Neural cell (in vitro differentiated cells): ENCODE data around the gene SLC12A8. TPM values are rescaled to one million over a fixed set of nuclear protein-coding genes. Genes with fewer than 3 reads are reported as not detected.

Experiments used
- H2AFZ ChIP-seq: fragments of 200-600, 300-800 bp; sonication (generic), shearing (Covaris generic); 2 replicates; pipeline ENCODE4 v1.6.0; 2014; ENCODE audit warnings: low read depth, mild to moderate bottlenecking, antibody characterized with exemption, low read length, moderate library complexity
- H3F3A ChIP-seq: fragments of 200-600 bp; shearing (Covaris generic); 2 replicates; pipeline ENCODE4 v1.6.1; 2016; ENCODE audit warnings: mild to moderate bottlenecking, moderate library complexity, mixed read lengths, antibody characterized with exemption, low read length; ENCODE audit not compliant: insufficient read depth, poor library complexity, severe bottlenecking
- H3K27ac ChIP-seq: fragments of 200-600, 300-800 bp; sonication (generic), shearing (Covaris generic); 2 replicates; pipeline ENCODE4 v1.5.1; 2014; ENCODE audit warnings: mild to moderate bottlenecking, low read length, moderate library complexity
- H3K27me3 ChIP-seq: fragments of 300-800, 200-600 bp; sonication (generic), shearing (Covaris generic); 2 replicates; pipeline ENCODE4 v1.6.0; 2014; ENCODE audit warnings: mild to moderate bottlenecking, low read depth, low read length, moderate library complexity; ENCODE audit not compliant: insufficient read depth
- H3K36me3 ChIP-seq: fragments of 300-800, 200-600 bp; sonication (generic), shearing (Covaris generic); 2 replicates; pipeline ENCODE4 v1.5.1; 2014; ENCODE audit warnings: mild to moderate bottlenecking, antibody characterized with exemption, low read length, moderate library complexity; ENCODE audit not compliant: insufficient read depth
- H3K4me2 ChIP-seq: fragments of 300-800, 200-600 bp; sonication (generic), shearing (Covaris generic); 2 replicates; pipeline ENCODE4 v1.6.0; 2014; ENCODE audit warnings: mild to moderate bottlenecking, low read length
- H3K4me3 ChIP-seq: fragments of 300-800, 200-600 bp; sonication (generic), shearing (Covaris generic); 2 replicates; pipeline ENCODE4 v1.5.1; 2014; ENCODE audit warnings: mild to moderate bottlenecking, low read length, moderate library complexity
- H3K79me2 ChIP-seq: fragments of 200-600 bp; shearing (Covaris generic); replicated peaks from 2 replicates; pipeline ENCODE4 v1.6.0; 2014; ENCODE audit warnings: mild to moderate bottlenecking, low read length, moderate library complexity; ENCODE audit not compliant: insufficient read depth
- H3K9ac ChIP-seq: fragments of 300-800, 200-600 bp; sonication (generic), shearing (Covaris generic); 2 replicates; pipeline ENCODE4 v1.6.1; 2016; ENCODE audit warnings: mild to moderate bottlenecking, low read length, mixed read lengths
- H3K9me2 ChIP-seq: fragments of 200-600 bp; shearing (Covaris generic); 2 replicates; pipeline ENCODE4 v1.6.1; 2016; ENCODE audit warnings: mild to moderate bottlenecking, low read length, mixed read lengths; ENCODE audit not compliant: insufficient read depth
- H3K9me3 ChIP-seq: fragments of 200-600, 300-800 bp; sonication (generic), shearing (Covaris generic); 2 replicates; pipeline ENCODE4 v1.6.1; 2016; ENCODE audit warnings: mild to moderate bottlenecking, mixed run types, low read length, moderate library complexity, mixed read lengths
- H4K20me1 ChIP-seq: fragments of 200-600 bp; shearing (Covaris generic); 2 replicates; pipeline ENCODE4 v1.6.1; 2016; ENCODE audit warnings: mild to moderate bottlenecking, mixed run types; ENCODE audit not compliant: insufficient read depth
- EP300 ChIP-seq: fragments of 450-650 bp; conservative IDR thresholded peaks from 2 replicates; pipeline ENCODE4 v1.6.1; 2014; ENCODE audit warnings: antibody characterized with exemption, mild to moderate bottlenecking, moderate library complexity; ENCODE audit not compliant: poor library complexity, severe bottlenecking
- EZH2 ChIP-seq: fragments of 200-600, 300-800 bp; shearing (Covaris generic), sonication (generic); IDR thresholded peaks from 2 replicates; pipeline ENCODE4 v1.6.1; 2014; ENCODE audit warnings: antibody characterized with exemption, low read length, borderline replicate concordance, mild to moderate bottlenecking; ENCODE audit not compliant: insufficient read depth, poor library complexity, severe bottlenecking
- MXI1 ChIP-seq: fragments of 450-650 bp; conservative IDR thresholded peaks from 2 replicates; pipeline ENCODE4 v1.6.1; 2014; ENCODE audit warnings: antibody characterized with exemption, mild to moderate bottlenecking; ENCODE audit not compliant: poor library complexity, severe bottlenecking
- POLR2AphosphoS5 ChIP-seq: IDR thresholded peaks from 2 replicates; pipeline ENCODE4 v1.6.1; 2012
- RAD21 ChIP-seq: fragments of 450-650 bp; conservative IDR thresholded peaks from 2 replicates; pipeline ENCODE4 v1.6.1; 2014; ENCODE audit warnings: antibody characterized with exemption, mild to moderate bottlenecking, moderate library complexity
- SMC3 ChIP-seq: fragments of 450-650 bp; conservative IDR thresholded peaks from 2 replicates; pipeline ENCODE4 v1.6.1; 2014; ENCODE audit warnings: antibody characterized with exemption, mild to moderate bottlenecking, moderate library complexity; ENCODE audit not compliant: poor library complexity
- TAF1 ChIP-seq: IDR thresholded peaks from 2 replicates; pipeline ENCODE4 v1.6.1; 2012; ENCODE audit warnings: low read depth
- polyA plus RNA-seq: library from polyadenylated mRNA; depleted of rRNA; stranded (reverse); fragments of >200 nt; gene quantifications from 2 replicates; pipeline ENCODE4 v1.2.3, GENCODE V29; 2014
- TF ChIP-seq, protein P1 (sequence below): IDR thresholded peaks from 2 replicates; pipeline ENCODE4 v1.6.1; 2012; ENCODE audit warnings: borderline replicate concordance
- TF ChIP-seq, protein P2 (sequence below): fragments of 450-650 bp; IDR thresholded peaks from 2 replicates; pipeline ENCODE4 v1.5.1; 2014; ENCODE audit warnings: antibody characterized with exemption, mild to moderate bottlenecking, moderate library complexity; ENCODE audit not compliant: poor library complexity, severe bottlenecking

Gene SLC12A8
- polyA plus RNA-seq, 1 donor from 2014 or later, result 4.6 TPM

DNA sequence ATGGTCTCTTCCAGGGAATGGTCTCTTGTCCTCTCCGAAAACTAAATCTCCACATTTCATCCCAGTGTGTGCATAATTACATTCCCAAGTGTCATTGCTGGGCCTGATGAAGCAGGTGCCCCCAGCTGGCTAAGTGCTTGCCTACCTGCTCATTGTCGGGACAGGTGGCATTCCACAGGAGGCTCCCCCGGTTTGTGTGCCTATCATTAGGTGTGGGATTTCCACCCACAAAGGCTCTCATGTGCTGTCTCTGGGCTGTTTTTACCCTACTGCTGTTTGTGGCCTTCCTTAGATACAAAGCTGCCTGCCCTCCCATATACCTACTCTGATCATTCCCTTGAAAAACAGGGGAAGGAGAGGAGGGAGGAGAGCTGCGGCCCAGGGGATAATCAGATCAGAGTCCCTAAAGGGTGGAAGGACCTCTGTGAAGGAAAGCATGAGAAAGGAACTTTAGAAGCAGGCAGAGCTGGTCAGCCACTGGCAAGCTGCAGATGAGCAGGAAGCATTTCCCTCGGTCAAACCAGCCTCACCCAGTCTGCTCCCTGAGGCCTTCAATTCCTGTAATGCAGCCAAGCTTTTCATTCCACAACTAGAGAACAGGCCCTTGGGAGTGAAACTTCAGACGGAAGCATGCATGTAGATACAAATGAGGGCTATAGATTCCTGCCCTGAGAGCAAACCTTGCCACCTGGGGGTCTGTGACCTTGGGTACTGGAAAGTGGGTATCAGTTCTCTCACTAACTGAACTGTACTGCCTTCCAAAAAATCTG, 96.1 kb downstream of the SLC12A8 start:
- no peaks in the 10 kb centered on the region for H3K9me2 ChIP-seq
- no peak overlapping the region for H3K4me2 ChIP-seq
- no peak overlapping the region for H3K27ac ChIP-seq
- H3K9ac ChIP-seq, result no peak overlapping the region
- no peaks in the 10 kb centered on the region for H3F3A ChIP-seq
- no peaks in the 10 kb centered on the region for H3K79me2 ChIP-seq
- H3K36me3 ChIP-seq, result no peaks in the 10 kb centered on the region
- TF ChIP-seq RAD21, result no peak
- no peak overlapping the region for H2AFZ ChIP-seq
- no peaks in the 10 kb centered on the region for H4K20me1 ChIP-seq
- H3K27me3 ChIP-seq, result no peaks in the 10 kb centered on the region
- no peaks in the 10 kb centered on the region for H3K9me3 ChIP-seq
- no peak overlapping the region for H3K4me3 ChIP-seq

DNA sequence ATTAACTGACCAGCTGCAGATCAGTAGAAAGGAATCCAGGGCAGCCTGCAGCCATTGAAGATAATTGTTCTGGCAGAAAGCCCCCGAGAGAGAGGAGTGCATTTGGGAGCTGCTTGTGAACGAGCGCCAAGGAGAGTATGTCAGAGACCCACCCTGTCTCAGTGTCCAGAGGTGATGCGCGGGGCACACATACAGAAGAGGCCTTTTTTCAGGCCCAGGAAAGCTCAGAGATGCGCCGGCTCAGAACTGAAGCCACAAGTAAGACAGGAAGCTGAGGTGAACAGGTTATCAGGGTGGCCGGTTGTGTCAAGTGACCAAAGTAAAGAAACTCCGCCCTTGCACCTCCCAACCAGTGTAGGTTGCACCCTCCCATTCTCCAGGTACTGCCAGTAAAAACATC, 96.9 kb downstream of the SLC12A8 start:
- Histone ChIP-seq H3K4me2 (no peak overlapping the region), H3K9me2 (no peaks in the 10 kb centered on the region), H3K9me3 (no peaks in the 10 kb centered on the region), H3K27me3 (no peaks in the 10 kb centered on the region), H2AFZ (no peak overlapping the region), H3K9ac (no peak overlapping the region), H3K27ac (no peak overlapping the region), H3K4me3 (no peak overlapping the region), H3K79me2 (no peaks in the 10 kb centered on the region), H4K20me1 (no peaks in the 10 kb centered on the region), H3K36me3 (no peaks in the 10 kb centered on the region), H3F3A (no peaks in the 10 kb centered on the region)
- no peak for TF ChIP-seq SMC3
- TF ChIP-seq EZH2, result no peak

DNA sequence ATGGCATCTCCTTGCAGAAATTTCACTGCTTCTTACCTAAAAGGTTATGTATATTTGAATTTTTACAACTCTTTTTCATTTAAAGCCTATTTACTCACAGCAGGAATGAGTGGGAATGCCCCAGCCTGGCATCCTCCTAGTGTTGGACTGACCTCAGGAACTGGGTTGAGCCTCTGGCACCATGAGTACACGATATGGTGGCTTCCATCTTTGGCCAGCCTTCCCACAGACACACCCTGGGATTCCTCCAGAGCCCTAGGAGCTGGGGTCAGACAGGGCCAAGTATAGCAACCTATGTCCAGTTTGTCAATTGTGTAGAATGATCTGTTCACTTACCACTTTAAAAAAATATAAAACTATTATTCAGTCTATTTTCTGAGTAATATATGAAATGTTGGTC, 99.6 kb downstream of the SLC12A8 start:
- H3K27ac ChIP-seq, result no peak overlapping the region
- H3K9me3 ChIP-seq, result no peaks in the 10 kb centered on the region
- H3F3A ChIP-seq, result no peaks in the 10 kb centered on the region
- no peaks in the 10 kb centered on the region for H3K36me3 ChIP-seq
- no peak overlapping the region for H3K4me3 ChIP-seq
- no peaks in the 10 kb centered on the region for H3K79me2 ChIP-seq
- H3K4me2 ChIP-seq, result no peak overlapping the region
- TF ChIP-seq TAF1, result no peak
- TF ChIP-seq POLR2AphosphoS5, result no peak
- TF ChIP-seq SMC3, result no peak
- TF ChIP-seq, protein P1, sequence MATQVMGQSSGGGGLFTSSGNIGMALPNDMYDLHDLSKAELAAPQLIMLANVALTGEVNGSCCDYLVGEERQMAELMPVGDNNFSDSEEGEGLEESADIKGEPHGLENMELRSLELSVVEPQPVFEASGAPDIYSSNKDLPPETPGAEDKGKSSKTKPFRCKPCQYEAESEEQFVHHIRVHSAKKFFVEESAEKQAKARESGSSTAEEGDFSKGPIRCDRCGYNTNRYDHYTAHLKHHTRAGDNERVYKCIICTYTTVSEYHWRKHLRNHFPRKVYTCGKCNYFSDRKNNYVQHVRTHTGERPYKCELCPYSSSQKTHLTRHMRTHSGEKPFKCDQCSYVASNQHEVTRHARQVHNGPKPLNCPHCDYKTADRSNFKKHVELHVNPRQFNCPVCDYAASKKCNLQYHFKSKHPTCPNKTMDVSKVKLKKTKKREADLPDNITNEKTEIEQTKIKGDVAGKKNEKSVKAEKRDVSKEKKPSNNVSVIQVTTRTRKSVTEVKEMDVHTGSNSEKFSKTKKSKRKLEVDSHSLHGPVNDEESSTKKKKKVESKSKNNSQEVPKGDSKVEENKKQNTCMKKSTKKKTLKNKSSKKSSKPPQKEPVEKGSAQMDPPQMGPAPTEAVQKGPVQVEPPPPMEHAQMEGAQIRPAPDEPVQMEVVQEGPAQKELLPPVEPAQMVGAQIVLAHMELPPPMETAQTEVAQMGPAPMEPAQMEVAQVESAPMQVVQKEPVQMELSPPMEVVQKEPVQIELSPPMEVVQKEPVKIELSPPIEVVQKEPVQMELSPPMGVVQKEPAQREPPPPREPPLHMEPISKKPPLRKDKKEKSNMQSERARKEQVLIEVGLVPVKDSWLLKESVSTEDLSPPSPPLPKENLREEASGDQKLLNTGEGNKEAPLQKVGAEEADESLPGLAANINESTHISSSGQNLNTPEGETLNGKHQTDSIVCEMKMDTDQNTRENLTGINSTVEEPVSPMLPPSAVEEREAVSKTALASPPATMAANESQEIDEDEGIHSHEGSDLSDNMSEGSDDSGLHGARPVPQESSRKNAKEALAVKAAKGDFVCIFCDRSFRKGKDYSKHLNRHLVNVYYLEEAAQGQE, result no peak
- TF ChIP-seq EZH2, result no peak
- no peak for TF ChIP-seq RAD21
- TF ChIP-seq EP300, result no peak
- no peak for TF ChIP-seq MXI1
- TF ChIP-seq, protein P2, sequence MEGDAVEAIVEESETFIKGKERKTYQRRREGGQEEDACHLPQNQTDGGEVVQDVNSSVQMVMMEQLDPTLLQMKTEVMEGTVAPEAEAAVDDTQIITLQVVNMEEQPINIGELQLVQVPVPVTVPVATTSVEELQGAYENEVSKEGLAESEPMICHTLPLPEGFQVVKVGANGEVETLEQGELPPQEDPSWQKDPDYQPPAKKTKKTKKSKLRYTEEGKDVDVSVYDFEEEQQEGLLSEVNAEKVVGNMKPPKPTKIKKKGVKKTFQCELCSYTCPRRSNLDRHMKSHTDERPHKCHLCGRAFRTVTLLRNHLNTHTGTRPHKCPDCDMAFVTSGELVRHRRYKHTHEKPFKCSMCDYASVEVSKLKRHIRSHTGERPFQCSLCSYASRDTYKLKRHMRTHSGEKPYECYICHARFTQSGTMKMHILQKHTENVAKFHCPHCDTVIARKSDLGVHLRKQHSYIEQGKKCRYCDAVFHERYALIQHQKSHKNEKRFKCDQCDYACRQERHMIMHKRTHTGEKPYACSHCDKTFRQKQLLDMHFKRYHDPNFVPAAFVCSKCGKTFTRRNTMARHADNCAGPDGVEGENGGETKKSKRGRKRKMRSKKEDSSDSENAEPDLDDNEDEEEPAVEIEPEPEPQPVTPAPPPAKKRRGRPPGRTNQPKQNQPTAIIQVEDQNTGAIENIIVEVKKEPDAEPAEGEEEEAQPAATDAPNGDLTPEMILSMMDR, result no peak
- no peaks in the 10 kb centered on the region for H4K20me1 ChIP-seq
- no peaks in the 10 kb centered on the region for H3K27me3 ChIP-seq
- no peaks in the 10 kb centered on the region for H3K9me2 ChIP-seq
- no peak overlapping the region for H2AFZ ChIP-seq
- no peak overlapping the region for H3K9ac ChIP-seq
